Cardiac muscle cell (in vitro differentiated cells and primary cell): ENCODE results near the gene GPRC5A. TPM values are rescaled to one million over a fixed set of nuclear protein-coding genes. Genes with fewer than 3 reads are reported as not detected.

ENCODE experiments used
- DNase-seq, 2 donors: peaks; one replicate each; pipeline versions ENCODE4 v3.0.0 to v3.0.0-alpha.2; 2010 to 2017; ENCODE audit warnings: low read depth in 1 of 2, low spot score in 1 of 2
- H3K27ac ChIP-seq: fragments of 200-600 bp; sonication (generic); 2 replicates; pipeline ENCODE4 v1.5.1; 2016
- H3K27me3 ChIP-seq: fragments of 200-600 bp; sonication (generic); 2 replicates; pipeline ENCODE4 v1.6.0; 2016; ENCODE audit warnings: control low read depth
- H3K36me3 ChIP-seq: fragments of 200-600 bp; sonication (generic); 2 replicates; pipeline ENCODE4 v1.5.1; 2016; ENCODE audit warnings: control low read depth
- H3K4me1 ChIP-seq: fragments of 200-600 bp; sonication (generic); 2 replicates; pipeline ENCODE4 v1.8.1; 2017; ENCODE audit warnings: low read depth, mild to moderate bottlenecking, mixed run types
- H3K4me3 ChIP-seq: fragments of 200-600 bp; sonication (generic); 2 replicates; pipeline ENCODE4 v1.5.1; 2016; ENCODE audit warnings: mild to moderate bottlenecking
- H3K9me3 ChIP-seq: fragments of 200-600 bp; sonication (generic); 2 replicates; pipeline ENCODE4 v1.5.1; 2017; ENCODE audit warnings: low read depth, mild to moderate bottlenecking, control low read depth
- polyA plus RNA-seq: library from polyadenylated mRNA; unstranded; fragments of >200 nt; fragmentation: Nextera tagmentation; extraction: Ambion mirVana; gene quantifications from 2 replicates; pipeline ENCODE4 v1.2.1, GENCODE V29; 2016
- total RNA-seq: library from RNA; depleted of rRNA; stranded (reverse); fragments of >200 nt; gene quantifications from 2 replicates; pipeline ENCODE4 v1.2.3, GENCODE V29; 2016
- TF ChIP-seq, protein P1 (sequence below): IDR thresholded peaks from 2 replicates; pipeline ENCODE4 v1.5.1; 2012; ENCODE audit warnings: low read depth, mild to moderate bottlenecking, low read length

GPRC5A gene
- total and polyA plus RNA-seq, 2 experiments from 2014 or later: 0.23 to 1.5 TPM

DNA sequence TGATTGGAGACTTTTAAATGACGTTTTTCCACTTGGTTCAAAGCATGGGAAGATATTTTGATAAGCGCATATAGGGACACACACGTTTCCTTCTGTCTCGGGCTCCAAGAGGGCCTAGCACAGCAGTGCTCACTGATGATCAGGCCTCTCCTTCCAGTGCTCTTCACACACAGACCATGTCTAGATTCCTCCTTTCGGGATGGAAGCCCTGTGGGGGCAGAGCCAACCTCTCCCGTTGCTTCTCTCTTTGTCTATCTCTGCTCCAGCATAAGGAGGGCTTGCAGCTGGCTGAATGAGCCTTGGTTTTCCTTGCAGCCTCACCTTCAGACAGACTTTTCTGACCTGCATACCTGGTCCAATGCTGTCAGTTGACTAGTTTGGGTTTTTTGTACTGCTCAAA is 38.3 kb downstream of the GPRC5A start:
- H3K27me3 ChIP-seq: no peaks in the 10 kb centered on the region
- DNase-seq: no peak
- TF ChIP-seq, protein P1, sequence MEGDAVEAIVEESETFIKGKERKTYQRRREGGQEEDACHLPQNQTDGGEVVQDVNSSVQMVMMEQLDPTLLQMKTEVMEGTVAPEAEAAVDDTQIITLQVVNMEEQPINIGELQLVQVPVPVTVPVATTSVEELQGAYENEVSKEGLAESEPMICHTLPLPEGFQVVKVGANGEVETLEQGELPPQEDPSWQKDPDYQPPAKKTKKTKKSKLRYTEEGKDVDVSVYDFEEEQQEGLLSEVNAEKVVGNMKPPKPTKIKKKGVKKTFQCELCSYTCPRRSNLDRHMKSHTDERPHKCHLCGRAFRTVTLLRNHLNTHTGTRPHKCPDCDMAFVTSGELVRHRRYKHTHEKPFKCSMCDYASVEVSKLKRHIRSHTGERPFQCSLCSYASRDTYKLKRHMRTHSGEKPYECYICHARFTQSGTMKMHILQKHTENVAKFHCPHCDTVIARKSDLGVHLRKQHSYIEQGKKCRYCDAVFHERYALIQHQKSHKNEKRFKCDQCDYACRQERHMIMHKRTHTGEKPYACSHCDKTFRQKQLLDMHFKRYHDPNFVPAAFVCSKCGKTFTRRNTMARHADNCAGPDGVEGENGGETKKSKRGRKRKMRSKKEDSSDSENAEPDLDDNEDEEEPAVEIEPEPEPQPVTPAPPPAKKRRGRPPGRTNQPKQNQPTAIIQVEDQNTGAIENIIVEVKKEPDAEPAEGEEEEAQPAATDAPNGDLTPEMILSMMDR: no peak
- no peak overlapping the region for H3K4me3 ChIP-seq
- no peaks in the 10 kb centered on the region for H3K9me3 ChIP-seq
- no peaks in the 10 kb centered on the region for H3K36me3 ChIP-seq
- peaks cover 3% of the 10 kb centered on the region for H3K4me1 ChIP-seq
- H3K27ac ChIP-seq: peak overlapping the region; percentile 34

DNA sequence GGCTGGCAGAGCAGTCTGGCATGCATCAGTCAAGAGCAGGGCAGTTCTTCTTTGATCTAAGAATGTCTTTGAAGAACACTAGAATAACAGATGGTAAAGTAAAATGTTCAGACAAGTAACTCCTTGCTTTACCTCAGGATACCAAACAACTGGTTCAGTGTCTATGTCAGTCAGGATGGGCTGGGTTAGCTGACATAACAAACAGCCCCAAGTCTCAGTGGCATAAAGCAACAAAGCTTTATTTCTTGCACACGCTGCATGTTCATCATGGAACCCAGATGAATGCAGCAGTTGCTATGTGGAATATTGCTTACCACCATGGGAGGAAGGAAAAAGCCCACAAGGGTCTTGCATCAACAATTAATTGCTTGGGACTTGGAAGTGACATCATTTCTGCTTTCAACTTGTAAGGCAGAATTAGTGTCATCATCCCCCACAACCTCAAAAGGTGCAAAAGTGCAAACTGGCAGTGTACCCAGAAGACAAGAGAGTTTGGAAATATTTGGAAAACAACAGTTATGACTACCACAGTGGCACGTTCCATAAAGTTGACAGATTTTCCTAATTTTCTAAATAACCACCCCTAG is 39.4 kb downstream of the GPRC5A start:
- DNase-seq: no peak
- TF ChIP-seq, protein P1: no peak
- Histone ChIP-seq H3K4me3 (no peak overlapping the region), H3K4me1 (peaks cover 3% of the 10 kb centered on the region), H3K27me3 (no peaks in the 10 kb centered on the region), H3K36me3 (no peaks in the 10 kb centered on the region), H3K27ac (peak overlapping the region; percentile 34), H3K9me3 (no peaks in the 10 kb centered on the region)

- Histone ChIP-seq H3K4me3 (no peak overlapping the region), H3K27me3 (no peaks in the 10 kb centered on the region), H3K9me3 (no peaks in the 10 kb centered on the region), H3K4me1 (peaks cover 3% of the 10 kb centered on the region), H3K27ac (no peak overlapping the region), H3K36me3 (no peaks in the 10 kb centered on the region)
- TF ChIP-seq, protein P1: no peak
- DNase-seq: no peak
These were observed 42.4 kb downstream of the GPRC5A start for GRCh38 chr12:12933742-12934141.

- Histone ChIP-seq H3K27ac (no peak overlapping the region), H3K4me1 (peaks cover 3% of the 10 kb centered on the region), H3K9me3 (no peaks in the 10 kb centered on the region), H3K36me3 (no peaks in the 10 kb centered on the region), H3K27me3 (no peaks in the 10 kb centered on the region), H3K4me3 (no peak overlapping the region)
- DNase-seq: no peak
- TF ChIP-seq, protein P1: no peak
These were observed 43.2 kb downstream of the GPRC5A start for GRCh38 chr12:12934556-12934955.

DNA sequence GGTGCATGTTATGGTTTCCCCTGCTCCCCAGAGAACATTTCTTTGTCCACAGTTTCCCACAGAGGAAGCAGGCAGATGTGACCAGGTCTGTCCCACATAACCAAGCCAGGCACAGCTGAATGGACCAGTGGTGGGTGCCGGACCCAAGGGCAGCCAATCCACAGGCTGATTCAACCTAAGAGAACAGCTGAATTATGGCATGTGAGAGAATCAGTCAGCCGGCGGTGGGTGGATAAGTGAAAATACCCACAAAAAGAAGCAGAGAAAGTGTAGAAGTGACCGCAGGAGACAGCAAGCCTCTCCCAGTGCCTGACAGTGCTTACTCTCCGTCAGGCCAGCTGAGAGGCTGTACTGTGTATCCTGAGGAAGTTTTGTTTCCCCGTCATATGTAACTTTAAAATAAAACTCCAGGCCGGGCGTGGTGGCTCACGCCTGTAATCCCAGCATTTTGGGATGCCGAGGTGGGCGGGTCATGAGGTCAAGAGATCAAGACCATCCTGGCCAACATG is 45.7 kb downstream of the GPRC5A start:
- H3K27ac ChIP-seq: no peak overlapping the region
- DNase-seq: no peak

More for the DNA sequence above, 45.7 kb downstream of the GPRC5A start:
- H3K4me1 ChIP-seq: no peaks in the 10 kb centered on the region
- no peak overlapping the region for H3K4me3 ChIP-seq
- no peaks in the 10 kb centered on the region for H3K27me3 ChIP-seq
- no peaks in the 10 kb centered on the region for H3K36me3 ChIP-seq
- TF ChIP-seq, protein P1: no peak
- no peaks in the 10 kb centered on the region for H3K9me3 ChIP-seq
